Thyroid gland (tissue), 4 donors: Measurements from ENCODE around the gene ZNF534.

Source experiments
- POLR2A ChIP-seq, 2 donors: fragments of 450-650 bp; IDR thresholded peaks; one replicate each; pipeline ENCODE4 v1.6.1; 2017; ENCODE audit warnings: antibody characterized with exemption in 2 of 2, mild to moderate bottlenecking in 2 of 2, moderate library complexity in 1 of 2
- TF ChIP-seq, protein P1 (sequence below), 6 experiments: fragments of 200-600 bp in 3 of 6; fragments of 450-650 bp in 3 of 6; sonication (generic) in 3 of 6; IDR thresholded peaks; one replicate each; pipeline ENCODE4 v1.5.1; 2016 to 2019; ENCODE audit warnings: antibody characterized with exemption in 6 of 6, mild to moderate bottlenecking in 2 of 6, inconsistent platforms in 1 of 6, moderate library complexity in 1 of 6

DNA sequence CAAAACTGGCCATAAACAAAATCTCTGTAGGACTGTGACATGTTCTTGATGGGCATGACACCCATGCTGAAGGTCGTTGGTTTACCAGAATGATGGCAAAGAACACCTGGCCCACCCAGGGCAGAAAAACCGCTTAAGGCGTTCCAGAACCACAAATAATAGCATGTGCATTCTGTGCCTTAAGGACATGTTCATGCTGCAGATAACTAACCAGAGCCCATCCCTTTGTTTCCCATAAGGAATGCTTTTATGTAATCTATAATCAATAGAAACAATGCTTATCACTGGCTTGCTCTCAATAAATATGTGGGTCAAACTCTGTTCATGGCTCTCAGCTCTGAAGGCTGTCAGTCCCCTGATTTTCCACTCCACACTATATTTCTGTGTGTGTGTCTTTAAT is 13.2 kb downstream of the ZNF534 start:
- TF ChIP-seq, protein P1, sequence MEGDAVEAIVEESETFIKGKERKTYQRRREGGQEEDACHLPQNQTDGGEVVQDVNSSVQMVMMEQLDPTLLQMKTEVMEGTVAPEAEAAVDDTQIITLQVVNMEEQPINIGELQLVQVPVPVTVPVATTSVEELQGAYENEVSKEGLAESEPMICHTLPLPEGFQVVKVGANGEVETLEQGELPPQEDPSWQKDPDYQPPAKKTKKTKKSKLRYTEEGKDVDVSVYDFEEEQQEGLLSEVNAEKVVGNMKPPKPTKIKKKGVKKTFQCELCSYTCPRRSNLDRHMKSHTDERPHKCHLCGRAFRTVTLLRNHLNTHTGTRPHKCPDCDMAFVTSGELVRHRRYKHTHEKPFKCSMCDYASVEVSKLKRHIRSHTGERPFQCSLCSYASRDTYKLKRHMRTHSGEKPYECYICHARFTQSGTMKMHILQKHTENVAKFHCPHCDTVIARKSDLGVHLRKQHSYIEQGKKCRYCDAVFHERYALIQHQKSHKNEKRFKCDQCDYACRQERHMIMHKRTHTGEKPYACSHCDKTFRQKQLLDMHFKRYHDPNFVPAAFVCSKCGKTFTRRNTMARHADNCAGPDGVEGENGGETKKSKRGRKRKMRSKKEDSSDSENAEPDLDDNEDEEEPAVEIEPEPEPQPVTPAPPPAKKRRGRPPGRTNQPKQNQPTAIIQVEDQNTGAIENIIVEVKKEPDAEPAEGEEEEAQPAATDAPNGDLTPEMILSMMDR (IDR thresholded peaks at IDR 0.05): no peak
- no peak for TF ChIP-seq POLR2A (IDR thresholded peaks at IDR 0.05)
